Parathyroid adenoma (tissue), 2 donors: ENCODE results near the gene LY6G5B.

Source experiments
- H2AFZ ChIP-seq: fragments of 300-600 bp; sonication (generic); one replicate; pipeline ENCODE4 v1.7.0; 2017; ENCODE audit warnings: antibody characterized with exemption, mild to moderate bottlenecking
- H3K27ac ChIP-seq: fragments of 300-600 bp; sonication (generic); one replicate; pipeline ENCODE4 v1.7.0; 2017
- H3K27me3 ChIP-seq: fragments of 300-600 bp; sonication (generic); one replicate; pipeline ENCODE4 v1.7.0; 2017; ENCODE audit warnings: low read length; ENCODE audit not compliant: control insufficient read depth, insufficient read depth
- H3K36me3 ChIP-seq: fragments of 300-600 bp; sonication (generic); one replicate; pipeline ENCODE4 v1.7.0; 2017; ENCODE audit warnings: low read length; ENCODE audit not compliant: control insufficient read depth, insufficient read depth
- H3K4me1 ChIP-seq: fragments of 300-600 bp; sonication (generic); one replicate; pipeline ENCODE4 v1.7.0; 2017; ENCODE audit warnings: control low read depth
- H3K4me2 ChIP-seq: fragments of 300-600 bp; sonication (generic); one replicate; pipeline ENCODE4 v1.7.0; 2017; ENCODE audit warnings: low read length
- H3K4me3 ChIP-seq: fragments of 300-600 bp; sonication (generic); one replicate; pipeline ENCODE4 v1.7.0; 2017; ENCODE audit warnings: low read depth, low read length
- H3K79me2 ChIP-seq: fragments of 300-600 bp; sonication (generic); one replicate; pipeline ENCODE4 v1.7.0; 2017; ENCODE audit warnings: control low read depth
- H3K9ac ChIP-seq: fragments of 300-600 bp; sonication (generic); one replicate; pipeline ENCODE4 v1.7.0; 2017; ENCODE audit warnings: mild to moderate bottlenecking
- H3K9me3 ChIP-seq: fragments of 300-600 bp; sonication (generic); one replicate; pipeline ENCODE4 v1.7.0; 2017; ENCODE audit warnings: low read length; ENCODE audit not compliant: control insufficient read depth
- CTCF ChIP-seq: fragments of 300-600 bp; sonication (generic); IDR thresholded peaks from one replicate; pipeline ENCODE4 v1.7.0; 2017; ENCODE audit warnings: antibody characterized with exemption, mild to moderate bottlenecking
- donor health status: primary hyperparathyroidism.

The LY6G5B gene

GRCh38 chr6:31712296-31712695 is 42.5 kb downstream of the LY6G5B start:
- no peak overlapping the region for H3K27ac ChIP-seq
- no peaks in the 10 kb centered on the region for H3K9me3 ChIP-seq
- H2AFZ ChIP-seq, result no peak overlapping the region
- TF ChIP-seq CTCF, result no peak
- no peaks in the 10 kb centered on the region for H3K4me1 ChIP-seq
- no peak overlapping the region for H3K4me2 ChIP-seq
- H3K79me2 ChIP-seq, result no peaks in the 10 kb centered on the region
- no peaks in the 10 kb centered on the region for H3K27me3 ChIP-seq
- no peak overlapping the region for H3K9ac ChIP-seq
- no peak overlapping the region for H3K4me3 ChIP-seq
- H3K36me3 ChIP-seq, result no peaks in the 10 kb centered on the region

GRCh38 chr6:31713465-31713864 is 43.7 kb downstream of the LY6G5B start:
- Histone ChIP-seq H3K27ac (no peak overlapping the region), H3K9ac (no peak overlapping the region), H3K4me1 (peaks cover 9% of the 10 kb centered on the region), H3K4me2 (no peak overlapping the region), H2AFZ (no peak overlapping the region), H3K27me3 (no peaks in the 10 kb centered on the region), H3K36me3 (no peaks in the 10 kb centered on the region), H3K79me2 (no peaks in the 10 kb centered on the region), H3K4me3 (no peak overlapping the region), H3K9me3 (no peaks in the 10 kb centered on the region)
- TF ChIP-seq CTCF, result no peak

DNA sequence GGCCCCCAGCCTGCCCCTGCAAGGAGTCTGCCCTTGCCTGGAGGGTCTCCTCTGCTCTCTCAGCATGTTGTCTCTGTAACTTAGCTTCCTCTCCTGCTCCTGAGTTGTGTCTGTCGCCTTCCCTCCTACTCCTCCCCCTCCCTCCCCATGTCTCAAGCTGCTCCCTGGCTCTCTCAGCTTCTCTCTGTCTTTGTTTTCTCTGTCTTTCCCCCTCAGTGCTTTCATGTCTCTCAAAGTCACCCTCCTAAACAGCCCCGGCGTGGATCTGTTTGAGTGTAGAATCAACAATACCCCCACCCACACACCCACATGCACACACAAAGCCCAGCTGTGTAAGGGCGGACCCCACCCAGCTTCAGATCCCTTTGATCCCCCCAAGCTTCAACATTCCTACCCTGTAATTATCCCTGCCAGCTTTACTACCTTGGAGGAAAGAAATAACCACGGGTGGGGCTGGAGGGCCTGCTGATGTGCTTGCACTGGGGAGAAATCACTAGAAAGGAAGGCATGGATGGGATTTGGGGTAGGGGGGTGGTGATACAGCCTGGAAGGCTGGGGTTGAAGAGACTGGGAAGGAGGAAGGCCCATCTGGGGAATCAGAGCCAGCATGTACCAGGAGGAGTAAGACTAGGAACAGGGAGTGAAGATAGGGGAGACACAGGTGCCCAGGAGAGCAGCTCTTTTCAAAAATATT is 44.4 kb downstream of the LY6G5B start:
- Histone ChIP-seq H3K27me3 (no peaks in the 10 kb centered on the region), H3K79me2 (no peaks in the 10 kb centered on the region), H3K4me3 (no peak overlapping the region), H3K9ac (no peak overlapping the region), H3K27ac (no peak overlapping the region), H2AFZ (peak overlapping the region; percentile 16), H3K4me1 (peaks cover 14% of the 10 kb centered on the region), H3K36me3 (no peaks in the 10 kb centered on the region), H3K4me2 (no peak overlapping the region), H3K9me3 (no peaks in the 10 kb centered on the region)
- TF ChIP-seq CTCF, result no peak

GRCh38 chr6:31715022-31715958 is 45.5 kb downstream of the LY6G5B start, which contains the start of gene LY6G6D:
TSS of gene LY6G6D (plus strand) at chr6:31715348. CDS start at chr6:31715356, 8 bp downstream.
- Histone ChIP-seq H3K4me3 (no peak within 1 kb of the TSS), H3K27ac (no peak within 1 kb of the TSS), H3K27me3 (no peaks in the 10 kb centered on the region), H3K4me1 (peaks cover 14% of the 10 kb centered on the region), H3K9me3 (no peaks in the 10 kb centered on the region), H3K36me3 (no peaks in the 10 kb centered on the region), H3K9ac (no peak within 1 kb of the TSS), H3K4me2 (no peak within 1 kb of the TSS), H2AFZ (peak within 1 kb of the TSS; percentile 16), H3K79me2 (no peaks in the 10 kb centered on the region)
- no peak for TF ChIP-seq CTCF
